GM15510 (cell line): ENCODE results near the gene GPR3.

Experiments used
- POLR2A ChIP-seq: IDR thresholded peaks from 3 replicates; pipeline ENCODE4 v1.6.1; 2011; ENCODE audit warnings: borderline replicate concordance; ENCODE audit not compliant: insufficient read length; ENCODE audit errors: extremely low read depth

The GPR3 gene

DNA sequence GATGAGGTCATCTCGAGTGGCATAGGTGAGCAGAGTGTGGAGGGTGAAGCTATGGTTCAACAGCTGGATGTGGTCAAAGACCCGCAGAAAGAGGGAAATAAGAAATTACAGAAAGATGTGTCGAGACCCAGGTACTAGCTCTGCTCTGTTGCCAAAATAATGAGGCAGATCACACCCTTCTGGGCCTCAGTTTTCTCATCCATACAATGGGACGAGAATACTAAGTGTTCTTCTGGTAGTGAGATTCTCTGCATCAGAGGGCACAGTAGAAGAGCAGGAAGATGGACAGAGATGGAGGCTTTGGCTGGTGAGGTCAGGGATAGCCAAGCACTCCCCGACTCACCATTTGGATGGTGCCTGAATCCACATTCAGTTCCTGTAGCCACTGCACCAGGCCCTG is 36.7 kb upstream of the GPR3 start:
- no peak for TF ChIP-seq POLR2A

DNA sequence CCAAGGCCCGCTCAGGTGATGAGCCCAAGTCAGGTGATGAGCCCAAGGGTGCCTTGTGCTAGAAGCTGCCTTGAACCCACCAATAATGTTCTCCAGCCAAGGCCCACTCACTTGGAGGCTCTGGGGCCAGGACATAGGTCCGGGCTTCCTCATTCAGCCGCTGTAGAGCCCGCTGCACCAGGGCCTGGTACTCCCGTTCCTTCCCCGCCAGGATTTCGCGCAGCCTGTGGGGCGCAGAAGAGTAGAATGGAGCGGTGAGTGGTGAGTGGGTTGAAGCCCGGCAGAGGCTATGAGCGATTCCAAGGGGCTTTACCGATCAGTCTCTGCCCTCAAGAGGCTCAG is 36.2 kb upstream of the GPR3 start:
- no peak for TF ChIP-seq POLR2A

DNA sequence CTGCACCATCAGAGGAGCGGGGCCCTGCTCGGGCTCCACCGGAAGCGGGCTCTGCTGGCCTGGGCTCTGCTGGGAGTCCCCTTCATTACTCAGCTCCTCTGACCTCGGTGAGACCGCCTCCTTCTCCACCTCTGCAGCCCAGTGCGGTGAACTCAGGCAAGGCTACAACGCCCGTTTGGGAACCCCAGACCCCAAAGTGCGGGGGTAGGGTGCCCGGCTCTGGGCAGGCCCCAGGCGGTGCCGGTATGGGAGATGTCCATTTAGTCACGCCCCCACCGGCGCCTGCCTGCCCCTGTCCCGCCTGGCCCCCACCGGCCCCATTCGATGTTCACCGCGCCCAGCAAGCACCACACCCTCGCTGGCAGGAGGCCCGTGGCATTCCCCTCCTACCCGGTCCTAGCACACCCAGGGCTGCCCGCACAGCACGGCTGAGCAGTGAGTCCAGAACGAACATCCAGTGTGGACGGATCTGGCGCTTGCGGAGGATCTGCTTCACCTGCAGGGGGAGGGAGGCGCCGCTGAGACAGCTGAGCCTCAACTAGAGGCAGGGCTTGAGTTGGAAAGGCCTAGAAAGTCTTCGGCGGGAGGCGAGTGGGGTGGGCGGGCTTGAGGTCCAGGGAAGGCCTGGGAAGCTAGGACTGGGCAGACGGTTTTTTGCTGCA is 35.7 kb upstream of the GPR3 start:
- TF ChIP-seq POLR2A: no peak

DNA sequence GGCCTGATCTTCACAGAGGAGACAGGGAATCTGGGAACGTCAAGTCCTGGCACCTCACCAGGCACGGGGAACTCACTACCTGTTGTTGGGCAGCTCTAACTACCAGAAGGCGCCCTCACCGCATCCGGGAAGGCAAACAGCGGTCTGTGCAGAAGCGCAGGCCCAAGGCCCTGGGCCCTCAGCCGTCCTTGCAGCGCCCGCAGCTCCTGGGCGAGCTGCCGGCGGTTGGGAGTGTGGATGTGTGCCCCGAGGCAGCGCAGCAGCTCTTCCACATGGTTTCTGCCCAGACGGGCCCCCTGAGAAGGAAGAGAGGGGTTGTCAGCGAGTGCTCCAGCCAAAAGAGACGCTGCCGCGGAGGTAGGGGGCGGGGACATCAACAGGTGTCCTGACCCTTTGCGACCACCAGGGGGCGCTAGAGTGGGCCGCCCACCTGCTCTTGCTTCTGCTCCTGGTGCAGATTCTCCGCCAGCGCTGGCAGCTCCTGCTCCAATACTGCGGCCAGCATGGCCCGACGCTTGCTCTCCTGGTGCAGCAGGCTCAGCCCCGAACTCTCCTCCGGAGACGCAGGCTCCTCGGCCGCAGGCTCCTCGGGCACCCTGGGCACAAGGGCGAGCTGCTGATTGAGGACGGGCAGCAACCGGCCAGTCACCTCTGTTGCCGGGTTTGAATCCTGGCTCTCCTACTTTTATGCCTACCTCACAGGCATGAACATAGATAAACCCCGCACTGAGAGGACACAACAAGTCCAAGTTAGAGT is 35.0 kb upstream of the GPR3 start:
- TF ChIP-seq POLR2A: no peak

DNA sequence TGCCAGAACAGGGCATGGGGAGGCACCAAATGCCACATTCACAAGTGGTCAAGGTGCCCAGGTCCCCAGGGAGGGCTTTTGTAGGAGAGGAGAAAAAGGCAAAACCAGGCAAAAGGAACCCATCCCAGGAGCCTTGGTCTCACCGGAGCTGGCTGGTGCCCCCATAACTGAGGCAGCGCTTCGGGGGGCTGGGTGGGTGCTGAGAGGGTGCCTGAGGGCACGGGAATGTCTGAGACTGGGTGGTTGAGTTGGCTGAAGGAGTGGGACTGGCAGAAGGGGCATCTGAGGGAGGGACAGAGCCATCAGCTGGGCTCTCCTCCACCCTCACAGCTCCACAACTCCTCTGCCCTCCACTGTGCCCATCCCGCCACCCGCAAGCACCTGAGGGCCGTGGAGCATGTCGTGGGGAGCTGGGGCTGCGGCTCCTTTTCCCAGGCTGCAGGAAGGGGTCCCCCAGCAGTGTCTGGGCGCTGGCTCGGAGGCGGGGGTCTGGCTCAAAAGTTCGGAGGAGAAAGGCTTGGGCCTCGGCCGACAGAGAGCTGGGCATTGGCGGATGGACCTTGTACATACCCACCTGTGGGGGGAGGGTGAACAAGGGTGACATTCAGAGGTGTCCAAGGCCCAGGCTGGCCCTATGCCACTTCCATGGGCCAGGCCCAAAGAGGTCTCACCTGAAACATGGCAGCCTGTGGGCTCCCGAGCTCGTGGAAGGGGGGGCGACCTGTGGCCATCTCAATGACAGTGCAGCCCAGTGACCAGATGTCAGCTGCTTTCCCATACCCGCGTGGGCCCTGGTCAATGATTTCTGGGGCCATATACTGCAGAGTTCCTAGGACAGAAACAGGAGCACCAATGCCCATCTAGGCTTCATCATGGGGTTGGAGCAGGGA is 34.1 kb upstream of the GPR3 start:
- no peak for TF ChIP-seq POLR2A

DNA sequence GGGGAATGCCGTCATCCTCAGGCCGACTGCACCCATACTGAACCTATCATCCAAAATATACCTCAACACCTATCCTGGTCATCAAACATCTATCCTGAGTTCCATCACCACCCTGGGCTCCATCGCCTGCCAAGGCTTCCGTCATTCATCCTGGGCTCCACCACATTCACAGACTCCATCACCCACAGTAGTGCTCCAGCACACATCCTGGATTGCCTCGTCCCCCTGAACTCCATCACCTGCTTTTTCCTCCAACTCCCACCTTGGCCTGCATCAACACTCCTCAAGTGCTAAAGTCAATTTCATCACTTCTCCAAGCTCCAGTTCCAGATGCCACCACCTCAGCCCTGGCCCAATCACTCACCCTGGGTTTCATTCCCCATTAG is 33.5 kb upstream of the GPR3 start:
- TF ChIP-seq POLR2A: no peak

DNA sequence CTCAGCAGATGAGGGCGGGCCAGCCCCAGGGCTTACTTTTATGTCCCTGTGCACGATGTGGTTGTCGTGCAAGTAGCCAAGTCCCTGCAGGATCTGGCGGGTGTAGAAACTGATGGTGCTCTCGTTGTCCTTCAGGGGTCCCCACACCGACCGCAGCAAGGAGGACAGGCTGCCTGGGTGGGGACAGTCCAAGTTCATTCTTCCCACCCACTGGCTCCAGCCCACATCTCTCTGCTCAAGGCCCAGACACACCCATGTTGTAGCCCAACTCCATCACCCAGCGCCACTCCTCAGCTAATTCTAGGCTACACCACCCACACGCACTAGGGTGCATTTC is 32.6 kb upstream of the GPR3 start:
- no peak for TF ChIP-seq POLR2A

DNA sequence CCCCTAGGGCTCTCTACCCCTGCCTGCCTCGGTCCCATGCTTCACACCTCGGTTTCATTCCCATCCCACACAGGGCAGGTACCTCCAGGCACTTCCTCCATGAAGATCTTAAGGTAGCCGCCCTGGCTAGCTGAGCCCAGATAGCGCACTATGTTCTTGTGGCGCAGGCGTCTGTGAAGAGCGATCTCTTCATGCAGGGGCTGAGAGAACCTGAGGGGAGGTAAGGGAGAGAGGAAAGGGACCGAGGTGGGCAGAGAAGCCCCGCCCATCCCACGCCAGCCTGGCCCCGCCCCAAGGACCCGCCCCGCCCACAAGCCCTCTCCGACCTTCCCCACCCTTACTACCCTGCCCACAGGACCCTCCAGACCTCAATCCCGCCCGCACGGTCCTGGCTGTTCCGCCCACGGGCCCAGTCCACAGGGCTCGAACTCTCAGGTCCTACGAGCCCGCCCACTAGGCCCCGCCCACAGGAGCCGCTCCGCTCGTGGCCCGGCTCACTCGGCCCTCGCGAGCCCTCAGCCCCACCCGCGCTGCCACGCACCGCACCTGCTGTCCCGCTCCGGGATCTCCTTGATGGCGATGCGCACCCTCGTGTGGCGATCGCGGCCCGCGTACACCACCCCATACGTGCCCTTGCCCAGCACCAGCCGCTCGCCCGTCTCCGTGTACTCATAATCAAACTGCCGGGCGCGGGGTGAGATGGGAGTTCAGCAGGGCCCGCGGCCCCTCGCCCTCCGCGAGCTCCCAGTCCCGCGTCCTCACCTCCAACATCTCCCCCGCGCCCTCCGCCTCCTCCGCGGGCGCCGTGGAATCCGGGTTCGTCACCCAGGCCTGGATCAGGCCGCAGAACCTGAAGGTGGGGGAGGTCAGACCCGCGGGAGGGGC is 32.0 kb upstream of the GPR3 start:
- TF ChIP-seq POLR2A: no peak

DNA sequence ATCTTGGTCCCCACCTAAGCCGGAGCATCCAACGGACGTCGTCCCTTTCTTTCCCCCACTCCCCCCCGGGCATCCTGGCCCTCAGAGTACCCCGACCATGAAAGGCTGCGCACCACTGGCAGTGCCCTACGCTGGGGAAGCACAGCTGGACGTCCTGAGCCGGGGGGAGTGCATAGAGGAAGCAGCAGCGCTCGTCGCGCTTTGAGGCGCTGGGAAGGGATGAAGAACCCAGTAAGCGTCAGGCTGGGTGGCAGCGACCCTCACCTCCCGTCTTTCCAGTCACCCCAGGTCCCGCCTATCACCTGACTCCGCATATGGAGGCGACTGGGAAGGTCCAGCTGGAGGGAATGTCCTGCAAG is 31.4 kb upstream of the GPR3 start:
- TF ChIP-seq POLR2A: no peak

DNA sequence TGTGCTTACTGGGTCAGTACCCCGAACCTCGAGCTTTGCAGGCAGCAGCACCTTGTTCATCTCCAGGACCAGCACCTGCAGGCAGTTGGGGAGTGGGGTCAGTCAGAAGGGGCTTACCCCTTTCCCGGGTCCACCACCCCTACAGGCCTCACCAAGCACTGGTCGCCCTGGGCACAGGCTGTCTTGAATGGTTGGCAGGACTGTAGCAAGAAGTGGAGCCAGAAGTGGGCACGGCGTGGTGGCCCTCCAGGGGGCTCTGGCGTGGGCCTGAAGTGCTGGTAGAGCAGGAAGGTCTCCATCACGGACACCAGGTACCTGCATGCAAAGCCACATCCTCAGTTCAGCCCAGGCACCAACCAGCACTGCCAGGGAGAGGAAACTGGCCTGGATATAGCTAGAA is 30.9 kb upstream of the GPR3 start:
- no peak for TF ChIP-seq POLR2A

DNA sequence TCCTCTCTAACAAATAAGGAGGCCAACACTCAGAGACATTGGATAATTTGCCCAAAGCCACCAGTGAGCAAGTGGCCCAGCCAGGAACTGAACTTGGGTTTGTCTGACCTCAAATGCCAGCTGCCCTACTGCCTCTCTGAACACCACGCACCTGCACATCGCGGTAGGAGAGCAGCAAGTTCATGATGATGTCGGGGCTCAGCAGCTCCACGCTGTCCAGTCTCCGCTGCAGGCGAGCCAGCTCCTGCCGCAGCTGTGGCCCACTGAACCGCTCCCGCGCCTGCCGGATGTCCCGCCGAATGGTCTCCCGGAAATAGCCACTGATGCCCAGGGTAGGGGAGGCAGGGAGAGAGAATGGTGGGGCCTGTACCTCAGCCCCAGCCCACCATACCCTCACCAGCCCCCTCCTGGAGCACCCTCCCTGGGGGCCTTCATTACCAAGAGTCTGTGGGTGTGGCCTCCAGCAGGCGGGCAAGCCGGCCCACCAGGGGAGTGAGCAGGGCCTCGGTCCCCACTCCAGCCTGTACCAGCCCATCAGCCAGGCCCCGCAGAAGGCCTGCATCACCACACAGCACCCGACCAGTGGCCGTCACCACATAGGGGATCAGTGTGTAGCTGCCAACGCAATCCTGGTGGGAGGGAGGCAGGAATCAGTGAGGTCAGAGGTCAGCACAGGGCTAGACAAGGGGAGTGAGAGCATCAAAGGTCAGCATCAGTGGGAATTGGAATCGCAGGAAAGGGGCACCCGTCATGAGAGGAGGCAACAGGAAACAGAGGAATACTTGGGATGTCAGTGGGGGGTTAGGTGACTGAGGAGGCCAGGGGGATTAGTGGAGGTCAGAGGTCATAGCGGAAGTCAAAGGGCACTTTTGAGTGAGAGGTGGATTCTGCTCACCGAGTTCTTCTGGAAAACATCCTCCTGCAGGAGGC is 28.4 kb upstream of the GPR3 start:
- no peak for TF ChIP-seq POLR2A

DNA sequence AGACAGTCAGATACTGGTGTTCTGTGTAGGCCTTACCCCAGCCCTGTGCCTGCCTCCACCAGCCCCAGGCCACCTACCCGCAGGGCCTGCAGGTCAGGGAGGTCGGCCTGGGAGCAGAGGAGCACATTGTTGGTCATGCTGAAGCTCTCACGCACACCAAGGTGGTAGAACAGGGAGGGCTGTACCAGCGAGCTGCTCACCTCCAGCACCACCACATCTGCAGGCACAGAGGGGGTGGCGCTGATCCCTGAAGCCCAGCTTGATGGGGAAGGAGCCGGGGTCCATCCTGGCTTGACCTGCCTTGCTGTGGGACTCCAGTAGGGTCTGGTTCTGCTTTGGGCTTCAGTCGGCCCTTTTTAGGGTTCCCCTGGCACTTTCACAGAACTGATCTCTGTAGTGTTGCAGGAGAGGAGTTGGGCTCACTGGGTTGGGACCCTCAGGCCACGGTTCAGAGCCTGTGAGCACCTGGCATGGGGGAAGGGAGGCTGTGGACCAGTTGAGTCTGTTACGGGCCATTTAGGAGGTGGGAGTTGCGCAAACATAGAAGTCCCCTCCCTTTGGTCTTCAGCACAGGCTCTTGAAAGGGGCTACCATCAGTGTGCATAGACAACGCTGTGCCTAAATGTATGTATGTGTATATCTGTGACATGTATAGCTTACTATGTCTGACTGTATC is 27.6 kb upstream of the GPR3 start:
- TF ChIP-seq POLR2A: no peak
